ENCODE measurements around the gene TAAR1.
"Not testable (repeated sequence)": the region's sequence is repeated elsewhere in the genome, so short reads cannot be mapped to it uniquely, and the experiment has no call there.

TAAR1 gene

DNA sequence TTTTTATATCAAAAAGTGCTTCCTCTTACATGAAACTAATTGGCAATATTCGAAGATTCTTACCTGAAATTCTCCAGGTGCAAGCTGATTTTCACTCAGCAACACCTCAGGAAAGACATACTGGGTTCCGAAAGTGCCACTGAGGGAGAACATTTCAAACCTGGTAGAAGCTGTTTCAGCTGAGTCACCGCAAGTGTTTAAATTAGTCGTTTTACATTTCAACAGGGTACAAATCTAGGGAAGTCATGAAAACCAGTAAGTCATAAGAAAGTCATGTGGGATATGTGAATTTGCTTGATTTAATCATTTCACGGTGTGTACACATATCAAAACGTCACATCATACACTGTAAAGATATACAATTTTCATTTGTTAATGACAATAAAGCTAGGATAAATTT lies 25.3 kb upstream of the TAAR1 start:
- Histone ChIP-seq H3K27me3 (ENCODE audit: control insufficient read depth in 1 of 2, insufficient read depth in 2 of 2, low read length in 2 of 2) (no peaks in the 10 kb centered on the region), H3K36me3 (ENCODE audit: insufficient read depth, low read length) (no peaks in the 10 kb centered on the region), H3K9me3 (ENCODE audit: low read length) (no peaks in the 10 kb centered on the region), H3K27ac (ENCODE audit: low read depth, low read length) (no peak overlapping the region), H3K4me1 (ENCODE audit: insufficient read depth, low read length) (no peaks in the 10 kb centered on the region), H3K4me3 (ENCODE audit: low read depth in 1 of 2, low read length in 2 of 2) (no peak overlapping the region), H3K9ac (ENCODE audit: low read length) (no peak overlapping the region)

GRCh38 chr6:132683543-132683942 lies 24.6 kb upstream of the TAAR1 start:
- H3K4me3 ChIP-seq (ENCODE audit: low read depth in 1 of 2, low read length in 2 of 2) = no peak overlapping the region
- H3K4me1 ChIP-seq (ENCODE audit: insufficient read depth, low read length) = no peaks in the 10 kb centered on the region
- H3K27me3 ChIP-seq (ENCODE audit: control insufficient read depth in 1 of 2, insufficient read depth in 2 of 2, low read length in 2 of 2) = no peaks in the 10 kb centered on the region
- H3K36me3 ChIP-seq (ENCODE audit: insufficient read depth, low read length) = no peaks in the 10 kb centered on the region
- H3K9ac ChIP-seq (ENCODE audit: low read length) = no peak overlapping the region
- no peak overlapping the region for H3K27ac ChIP-seq (ENCODE audit: low read depth, low read length)
- H3K9me3 ChIP-seq (ENCODE audit: low read length) = no peaks in the 10 kb centered on the region

- not testable (repeated sequence) for H3K4me1 ChIP-seq (ENCODE audit: insufficient read depth, low read length); H3K9ac ChIP-seq (ENCODE audit: low read length); H3K27ac ChIP-seq (ENCODE audit: low read depth, low read length); H3K9me3 ChIP-seq (ENCODE audit: low read length); H3K36me3 ChIP-seq (ENCODE audit: insufficient read depth, low read length); H3K4me3 ChIP-seq (ENCODE audit: low read depth in 1 of 2, low read length in 2 of 2); H3K27me3 ChIP-seq (ENCODE audit: control insufficient read depth in 1 of 2, insufficient read depth in 2 of 2, low read length in 2 of 2)
Observed at GRCh38 chr6:132679094-132679493, 20.1 kb upstream of the TAAR1 start.

- Histone ChIP-seq H3K9me3 (ENCODE audit: low read length) (no peaks in the 10 kb centered on the region), H3K36me3 (ENCODE audit: insufficient read depth, low read length) (no peaks in the 10 kb centered on the region), H3K27ac (ENCODE audit: low read depth, low read length) (no peak overlapping the region)
Observed at GRCh38 chr6:132675749-132676148, 16.8 kb upstream of the TAAR1 start.

GRCh38 chr6:132675002-132675401 lies 16.0 kb upstream of the TAAR1 start:
- Histone ChIP-seq H3K4me1 (ENCODE audit: insufficient read depth, low read length) (no peaks in the 10 kb centered on the region), H3K4me3 (ENCODE audit: low read depth in 1 of 2, low read length in 2 of 2) (no peak overlapping the region), H3K36me3 (ENCODE audit: insufficient read depth, low read length) (no peaks in the 10 kb centered on the region), H3K27me3 (ENCODE audit: control insufficient read depth in 1 of 2, insufficient read depth in 2 of 2, low read length in 2 of 2) (no peaks in the 10 kb centered on the region), H3K9me3 (ENCODE audit: low read length) (no peaks in the 10 kb centered on the region), H3K9ac (ENCODE audit: low read length) (no peak overlapping the region), H3K27ac (ENCODE audit: low read depth, low read length) (no peak overlapping the region)

More at GRCh38 chr6:132675749-132676148, 16.8 kb upstream of the TAAR1 start:
- Histone ChIP-seq H3K4me3 (ENCODE audit: low read depth in 1 of 2, low read length in 2 of 2) (no peak overlapping the region), H3K4me1 (ENCODE audit: insufficient read depth, low read length) (no peaks in the 10 kb centered on the region), H3K27me3 (ENCODE audit: control insufficient read depth in 1 of 2, insufficient read depth in 2 of 2, low read length in 2 of 2) (no peaks in the 10 kb centered on the region), H3K9ac (ENCODE audit: low read length) (no peak overlapping the region)

DNA sequence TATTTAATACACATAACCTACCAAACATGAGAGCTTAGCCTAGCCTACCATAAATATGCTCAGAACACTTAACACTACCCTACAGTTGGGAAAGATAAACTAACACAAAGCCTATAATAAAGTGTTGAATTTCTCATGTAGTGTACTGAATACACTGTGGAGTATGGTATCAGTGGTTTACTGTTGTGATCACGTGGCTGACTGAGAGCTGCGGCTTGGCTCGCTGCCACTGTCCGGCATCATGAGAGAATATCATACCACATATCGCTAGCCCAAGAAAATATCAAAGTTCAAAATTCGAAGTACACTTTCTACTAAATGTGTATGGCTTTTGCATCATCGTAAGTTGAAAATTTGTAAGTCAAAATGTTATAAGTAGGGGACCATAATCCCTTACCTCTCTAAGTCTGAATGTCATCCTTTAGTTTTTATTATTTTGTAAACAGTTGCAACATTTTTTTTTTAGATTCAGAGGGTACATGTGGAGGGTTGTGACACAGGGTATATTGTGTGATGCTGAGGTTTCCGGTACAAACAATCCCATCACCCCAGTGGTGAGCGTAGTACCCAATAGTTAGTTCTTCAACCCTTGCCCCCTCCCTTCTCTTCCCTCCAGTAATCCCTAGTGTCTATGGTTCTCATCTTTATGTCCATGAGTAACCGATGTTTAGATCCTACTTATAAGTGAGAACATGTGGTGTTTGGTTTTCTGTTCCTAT lies 14.6 kb upstream of the TAAR1 start:
- no peaks in the 10 kb centered on the region for H3K27me3 ChIP-seq (ENCODE audit: control insufficient read depth in 1 of 2, insufficient read depth in 2 of 2, low read length in 2 of 2)
- H3K4me1 ChIP-seq (ENCODE audit: insufficient read depth, low read length) = no peaks in the 10 kb centered on the region
- H3K27ac ChIP-seq (ENCODE audit: low read depth, low read length) = no peak overlapping the region
- H3K4me3 ChIP-seq (ENCODE audit: low read depth in 1 of 2, low read length in 2 of 2) = no peak overlapping the region
- H3K36me3 ChIP-seq (ENCODE audit: insufficient read depth, low read length) = no peaks in the 10 kb centered on the region
- H3K9me3 ChIP-seq (ENCODE audit: low read length) = no peaks in the 10 kb centered on the region
- H3K9ac ChIP-seq (ENCODE audit: low read length) = no peak overlapping the region

GRCh38 chr6:132671295-132671694 lies 12.3 kb upstream of the TAAR1 start:
- Histone ChIP-seq H3K9ac (ENCODE audit: low read length) (no peak overlapping the region), H3K27ac (ENCODE audit: low read depth, low read length) (no peak overlapping the region), H3K4me3 (ENCODE audit: low read depth in 1 of 2, low read length in 2 of 2) (no peak overlapping the region), H3K27me3 (ENCODE audit: control insufficient read depth in 1 of 2, insufficient read depth in 2 of 2, low read length in 2 of 2) (no peaks in the 10 kb centered on the region), H3K36me3 (ENCODE audit: insufficient read depth, low read length) (no peaks in the 10 kb centered on the region), H3K4me1 (ENCODE audit: insufficient read depth, low read length) (no peaks in the 10 kb centered on the region), H3K9me3 (ENCODE audit: low read length) (no peaks in the 10 kb centered on the region)

GRCh38 chr6:132669690-132670291 lies 10.8 kb upstream of the TAAR1 start:
- H3K9me3 ChIP-seq (ENCODE audit: low read length) = no peaks in the 10 kb centered on the region
- H3K4me3 ChIP-seq (ENCODE audit: low read depth in 1 of 2, low read length in 2 of 2) = no peak overlapping the region
- no peak overlapping the region for H3K27ac ChIP-seq (ENCODE audit: low read depth, low read length)
- no peaks in the 10 kb centered on the region for H3K27me3 ChIP-seq (ENCODE audit: control insufficient read depth in 1 of 2, insufficient read depth in 2 of 2, low read length in 2 of 2)
- no peaks in the 10 kb centered on the region for H3K36me3 ChIP-seq (ENCODE audit: insufficient read depth, low read length)
- no peaks in the 10 kb centered on the region for H3K4me1 ChIP-seq (ENCODE audit: insufficient read depth, low read length)
- no peak overlapping the region for H3K9ac ChIP-seq (ENCODE audit: low read length)

- no peak overlapping the region for H3K4me3 ChIP-seq (ENCODE audit: low read depth in 1 of 2, low read length in 2 of 2)
- H3K9ac ChIP-seq (ENCODE audit: low read length) = no peak overlapping the region
- no peaks in the 10 kb centered on the region for H3K9me3 ChIP-seq (ENCODE audit: low read length)
- no peaks in the 10 kb centered on the region for H3K27me3 ChIP-seq (ENCODE audit: control insufficient read depth in 1 of 2, insufficient read depth in 2 of 2, low read length in 2 of 2)
- H3K4me1 ChIP-seq (ENCODE audit: insufficient read depth, low read length) = no peaks in the 10 kb centered on the region
- H3K36me3 ChIP-seq (ENCODE audit: insufficient read depth, low read length) = no peaks in the 10 kb centered on the region
- H3K27ac ChIP-seq (ENCODE audit: low read depth, low read length) = no peak overlapping the region
Observed at GRCh38 chr6:132666118-132666517, 7.1 kb upstream of the TAAR1 start.

GRCh38 chr6:132664309-132665034 lies 5.5 kb upstream of the TAAR1 start:
- no peaks in the 10 kb centered on the region for H3K4me1 ChIP-seq (ENCODE audit: insufficient read depth, low read length)
- no peak overlapping the region for H3K4me3 ChIP-seq (ENCODE audit: low read depth in 1 of 2, low read length in 2 of 2)
- no peaks in the 10 kb centered on the region for H3K27me3 ChIP-seq (ENCODE audit: control insufficient read depth in 1 of 2, insufficient read depth in 2 of 2, low read length in 2 of 2)
- no peaks in the 10 kb centered on the region for H3K9me3 ChIP-seq (ENCODE audit: low read length)
- no peak overlapping the region for H3K27ac ChIP-seq (ENCODE audit: low read depth, low read length)
- H3K36me3 ChIP-seq (ENCODE audit: insufficient read depth, low read length) = no peaks in the 10 kb centered on the region
- H3K9ac ChIP-seq (ENCODE audit: low read length) = no peak overlapping the region

DNA sequence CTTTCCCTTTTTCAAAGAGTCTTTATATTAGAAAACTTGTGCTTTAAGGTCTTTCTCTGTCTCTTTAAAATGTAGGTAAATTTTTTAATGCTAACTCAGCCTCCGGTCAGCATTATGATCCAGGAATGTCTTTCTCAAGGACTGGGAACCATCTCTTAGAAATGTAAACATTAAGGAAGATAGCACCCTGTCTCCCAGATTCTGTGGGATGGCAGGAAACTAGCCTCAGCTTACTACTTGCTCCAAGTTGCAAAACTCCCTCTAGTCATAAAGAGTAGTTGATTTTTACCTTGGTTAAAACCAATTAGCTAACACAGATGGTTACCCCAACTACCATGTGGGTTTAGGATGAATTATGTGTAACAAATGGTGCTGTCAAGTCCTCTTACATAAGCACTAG lies 4.7 kb upstream of the TAAR1 start:
- no peaks in the 10 kb centered on the region for H3K27me3 ChIP-seq (ENCODE audit: control insufficient read depth in 1 of 2, insufficient read depth in 2 of 2, low read length in 2 of 2)
- H3K36me3 ChIP-seq (ENCODE audit: insufficient read depth, low read length) = no peaks in the 10 kb centered on the region
- H3K27ac ChIP-seq (ENCODE audit: low read depth, low read length) = no peak overlapping the region
- H3K4me1 ChIP-seq (ENCODE audit: insufficient read depth, low read length) = no peaks in the 10 kb centered on the region
- H3K9ac ChIP-seq (ENCODE audit: low read length) = no peak overlapping the region
- H3K9me3 ChIP-seq (ENCODE audit: low read length) = no peaks in the 10 kb centered on the region
- no peak overlapping the region for H3K4me3 ChIP-seq (ENCODE audit: low read depth in 1 of 2, low read length in 2 of 2)

Data from muscle layer of colon (tissue), 2 donors.